ENCODE measurements around the gene LRRC7. TPM values are rescaled to one million over a fixed set of nuclear protein-coding genes. Genes with fewer than 3 reads are reported as not detected.

The LRRC7 gene
- polyA plus RNA-seq, 1 experiment = 0.22 TPM

DNA sequence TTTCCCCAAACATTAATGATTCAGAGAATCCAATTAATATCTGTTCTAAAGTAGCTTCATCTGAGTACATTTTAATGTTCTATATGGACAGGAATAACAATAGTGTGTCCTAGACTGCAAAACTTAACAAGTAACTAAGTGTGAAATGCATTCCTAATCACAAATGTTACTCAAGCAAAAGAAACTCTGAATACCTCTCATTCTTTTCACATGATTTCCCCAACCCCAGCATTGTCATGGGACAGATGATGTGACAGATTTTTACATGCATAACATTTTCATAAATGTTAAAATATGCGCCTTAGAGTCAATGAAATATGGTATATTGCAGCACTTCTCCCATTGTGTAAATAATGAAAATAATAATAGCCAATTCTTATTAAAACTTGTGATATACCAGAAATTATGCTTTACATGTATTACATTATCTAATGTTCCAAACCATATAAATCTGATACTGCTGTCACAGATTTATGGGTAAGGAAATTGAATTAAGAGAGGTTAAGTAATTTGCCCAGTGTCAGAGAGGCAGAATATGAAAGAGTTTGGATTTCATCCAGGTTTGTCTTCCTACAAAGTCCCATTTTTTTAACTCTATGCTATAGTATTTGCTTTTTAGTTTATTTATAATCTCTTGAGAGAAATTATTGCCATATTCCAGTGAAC is 269.4 kb downstream of the LRRC7 start:
- Histone ChIP-seq H3K27me3 (ENCODE audit: control insufficient read depth, insufficient read depth, low read length) (no peaks in the 10 kb centered on the region), H3K36me3 (ENCODE audit: control insufficient read depth, insufficient read depth, low read length) (no peaks in the 10 kb centered on the region), H3K4me3 (ENCODE audit: low read depth, low read length) (no peak overlapping the region)
- ChIA-PET CTCF (no interaction called here), POLR2A (no interaction called here)
- TF ChIP-seq, protein P1, sequence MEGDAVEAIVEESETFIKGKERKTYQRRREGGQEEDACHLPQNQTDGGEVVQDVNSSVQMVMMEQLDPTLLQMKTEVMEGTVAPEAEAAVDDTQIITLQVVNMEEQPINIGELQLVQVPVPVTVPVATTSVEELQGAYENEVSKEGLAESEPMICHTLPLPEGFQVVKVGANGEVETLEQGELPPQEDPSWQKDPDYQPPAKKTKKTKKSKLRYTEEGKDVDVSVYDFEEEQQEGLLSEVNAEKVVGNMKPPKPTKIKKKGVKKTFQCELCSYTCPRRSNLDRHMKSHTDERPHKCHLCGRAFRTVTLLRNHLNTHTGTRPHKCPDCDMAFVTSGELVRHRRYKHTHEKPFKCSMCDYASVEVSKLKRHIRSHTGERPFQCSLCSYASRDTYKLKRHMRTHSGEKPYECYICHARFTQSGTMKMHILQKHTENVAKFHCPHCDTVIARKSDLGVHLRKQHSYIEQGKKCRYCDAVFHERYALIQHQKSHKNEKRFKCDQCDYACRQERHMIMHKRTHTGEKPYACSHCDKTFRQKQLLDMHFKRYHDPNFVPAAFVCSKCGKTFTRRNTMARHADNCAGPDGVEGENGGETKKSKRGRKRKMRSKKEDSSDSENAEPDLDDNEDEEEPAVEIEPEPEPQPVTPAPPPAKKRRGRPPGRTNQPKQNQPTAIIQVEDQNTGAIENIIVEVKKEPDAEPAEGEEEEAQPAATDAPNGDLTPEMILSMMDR (IDR thresholded peaks at IDR 0.05; ENCODE audit: insufficient read depth, low read depth, low read length) = no peak
- DNase-seq (ENCODE audit: low read depth) = no peak

DNA sequence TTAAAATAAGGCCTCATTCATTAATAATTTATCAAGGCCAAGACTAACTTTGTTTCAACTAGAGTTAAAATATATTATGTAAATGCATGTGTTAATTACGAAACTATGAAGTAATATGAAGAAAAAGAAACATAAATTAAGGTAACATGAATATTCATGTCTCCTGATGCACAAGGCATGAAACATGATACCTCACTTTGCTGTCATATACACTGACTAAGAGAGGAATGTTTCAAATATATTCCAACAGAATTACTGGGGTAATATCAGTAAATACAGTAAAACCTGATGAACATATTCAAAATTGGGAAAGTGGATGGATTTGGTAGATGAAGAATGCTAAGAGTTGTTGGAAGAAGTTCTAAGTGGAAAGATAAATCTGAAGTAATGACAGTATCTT is 274.6 kb downstream of the LRRC7 start:
- H3K4me3 ChIP-seq (ENCODE audit: low read depth, low read length) = no peak overlapping the region
- ChIA-PET CTCF (no interaction called here), POLR2A (no interaction called here)
- no peaks in the 10 kb centered on the region for H3K27me3 ChIP-seq (ENCODE audit: control insufficient read depth, insufficient read depth, low read length)
- no peak for DNase-seq (ENCODE audit: low read depth)
- TF ChIP-seq, protein P1 (IDR thresholded peaks at IDR 0.05; ENCODE audit: insufficient read depth, low read depth, low read length) = no peak
- H3K36me3 ChIP-seq (ENCODE audit: control insufficient read depth, insufficient read depth, low read length) = no peaks in the 10 kb centered on the region

DNA sequence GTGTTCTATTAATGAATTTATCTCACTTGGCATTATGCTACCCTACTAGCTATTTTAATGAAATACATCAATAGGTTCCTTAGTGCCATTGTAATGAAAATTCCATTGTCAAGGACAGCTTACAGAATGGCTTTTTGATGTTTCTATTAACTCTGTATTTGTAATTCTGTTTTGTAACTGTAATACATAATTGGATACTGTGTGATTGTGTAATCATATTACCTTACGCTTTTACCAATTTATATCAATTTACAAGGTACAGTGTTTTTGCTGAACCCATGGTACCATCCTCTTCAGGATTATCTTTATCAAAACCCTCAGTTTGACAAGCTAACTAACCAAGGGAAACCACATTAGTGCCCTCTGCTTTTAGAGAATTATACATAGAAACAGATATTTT is 277.9 kb downstream of the LRRC7 start:
- no peak overlapping the region for H3K4me3 ChIP-seq (ENCODE audit: low read depth, low read length)
- CTCF ChIA-PET = no interaction called here
- POLR2A ChIA-PET = no interaction called here
- TF ChIP-seq, protein P1 (IDR thresholded peaks at IDR 0.05; ENCODE audit: insufficient read depth, low read depth, low read length) = no peak
- H3K27me3 ChIP-seq (ENCODE audit: control insufficient read depth, insufficient read depth, low read length) = no peaks in the 10 kb centered on the region
- DNase-seq (ENCODE audit: low read depth) = no peak
- H3K36me3 ChIP-seq (ENCODE audit: control insufficient read depth, insufficient read depth, low read length) = no peaks in the 10 kb centered on the region

DNA sequence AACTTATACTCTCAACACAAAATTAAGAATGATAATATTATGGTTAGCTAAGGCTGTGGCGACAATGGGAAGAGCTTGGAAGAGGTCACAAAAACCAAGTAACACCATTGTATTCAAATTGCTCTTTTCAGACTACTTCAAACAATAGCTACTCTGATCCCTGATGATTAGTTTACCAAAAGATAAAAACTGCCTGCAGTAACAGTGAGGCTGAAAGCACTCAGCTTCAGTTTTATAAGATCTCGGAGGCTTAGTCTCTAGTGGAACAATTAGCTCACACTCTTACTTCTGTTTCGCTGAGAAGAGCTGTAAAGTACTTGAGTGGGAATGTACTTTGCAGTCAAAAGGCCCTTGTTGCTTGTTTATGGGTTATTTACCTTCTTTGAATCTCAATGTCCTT is 278.5 kb downstream of the LRRC7 start:
- H3K27me3 ChIP-seq (ENCODE audit: control insufficient read depth, insufficient read depth, low read length) = no peaks in the 10 kb centered on the region
- CTCF ChIA-PET = no interaction called here
- POLR2A ChIA-PET = no interaction called here
- DNase-seq (ENCODE audit: low read depth) = no peak
- no peak overlapping the region for H3K4me3 ChIP-seq (ENCODE audit: low read depth, low read length)
- TF ChIP-seq, protein P1 (IDR thresholded peaks at IDR 0.05; ENCODE audit: insufficient read depth, low read depth, low read length) = no peak
- H3K36me3 ChIP-seq (ENCODE audit: control insufficient read depth, insufficient read depth, low read length) = no peaks in the 10 kb centered on the region

DNA sequence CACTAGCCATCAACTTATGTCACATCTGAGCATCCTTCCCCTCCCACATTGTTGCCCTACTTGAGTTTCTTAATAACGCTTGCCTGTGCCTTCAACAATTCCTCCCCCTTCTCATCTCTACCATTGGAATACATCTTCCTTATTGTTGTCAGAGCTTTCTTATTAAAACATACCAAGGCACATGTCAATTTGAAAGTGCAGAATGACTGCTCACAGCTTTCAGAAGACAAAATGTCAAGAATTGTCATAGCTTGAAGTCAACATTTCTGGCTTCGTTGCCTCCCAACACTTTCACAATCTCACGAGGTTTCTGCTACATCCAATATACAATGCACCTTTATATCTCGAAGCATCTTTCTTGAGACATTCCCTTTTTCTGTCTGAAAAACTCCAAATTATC is 279.9 kb downstream of the LRRC7 start:
- no peak overlapping the region for H3K4me3 ChIP-seq (ENCODE audit: low read depth, low read length)
- ChIA-PET CTCF (no interaction called here), POLR2A (no interaction called here)
- H3K27me3 ChIP-seq (ENCODE audit: control insufficient read depth, insufficient read depth, low read length) = no peaks in the 10 kb centered on the region
- DNase-seq (ENCODE audit: low read depth) = no peak
- H3K36me3 ChIP-seq (ENCODE audit: control insufficient read depth, insufficient read depth, low read length) = no peaks in the 10 kb centered on the region
- TF ChIP-seq, protein P1 (IDR thresholded peaks at IDR 0.05; ENCODE audit: insufficient read depth, low read depth, low read length) = no peak
